Nephron progenitor cell (in vitro differentiated cells): ENCODE measurements around the gene UBL4B.
"Not testable (repeated sequence)": the region's sequence is repeated elsewhere in the genome, so short reads cannot be mapped to it uniquely, and the experiment has no call there.

Experiments
- DNase-seq: peaks from one replicate; pipeline ENCODE4 v3.0.0; 2021
- H3K27ac Mint-ChIP-seq: 2 replicates; pipeline ENCODE4 v1.8.0; 2021; ENCODE audit warnings: mild to moderate bottlenecking, moderate library complexity, mixed read lengths
- H3K27me3 Mint-ChIP-seq: 2 replicates; pipeline ENCODE4 v1.8.0; 2021; ENCODE audit warnings: mild to moderate bottlenecking, low read depth, mixed read lengths; ENCODE audit not compliant: poor library complexity
- H3K36me3 Mint-ChIP-seq: 2 replicates; pipeline ENCODE4 v1.8.0; 2021; ENCODE audit warnings: low read depth, mixed read lengths
- H3K4me1 Mint-ChIP-seq: 2 replicates; pipeline ENCODE4 v1.8.0; 2021; ENCODE audit warnings: mixed read lengths
- H3K4me3 Mint-ChIP-seq: 2 replicates; pipeline ENCODE4 v1.8.0; 2021; ENCODE audit warnings: mild to moderate bottlenecking, moderate library complexity, mixed read lengths
- H3K9me3 Mint-ChIP-seq: 2 replicates; pipeline ENCODE4 v1.8.0; 2021; ENCODE audit warnings: mild to moderate bottlenecking, moderate library complexity, mixed read lengths
- CTCF ChIP-seq: fragments of 200-600 bp; sonication (generic); IDR thresholded peaks from 2 replicates; pipeline ENCODE4 v1.5.0; 2021; ENCODE audit warnings: antibody characterized with exemption

The UBL4B gene

GRCh38 chr1:110074166-110074565, 38.1 kb upstream of the UBL4B start:
- Mint-ChIP-seq H3K27ac (no peak overlapping the region), H3K27me3 (peaks cover 92% of the 10 kb centered on the region), H3K9me3 (no peaks in the 10 kb centered on the region), H3K4me1 (peaks cover 7% of the 10 kb centered on the region), H3K4me3 (no peak overlapping the region), H3K36me3 (no peaks in the 10 kb centered on the region)
- DNase-seq: no peak
- no peak for TF ChIP-seq CTCF

GRCh38 chr1:110076789-110077500, 35.3 kb upstream of the UBL4B start:
- no peak for TF ChIP-seq CTCF
- Mint-ChIP-seq H3K9me3 (no peaks in the 10 kb centered on the region), H3K27ac (no peak overlapping the region), H3K27me3 (peaks cover 95% of the 10 kb centered on the region), H3K36me3 (no peaks in the 10 kb centered on the region), H3K4me3 (no peak overlapping the region), H3K4me1 (no peaks in the 10 kb centered on the region)
- no peak for DNase-seq

GRCh38 chr1:110079995-110080394, 32.2 kb upstream of the UBL4B start:
- not testable (repeated sequence) for H3K27ac Mint-ChIP-seq, H3K9me3 Mint-ChIP-seq, H3K4me3 Mint-ChIP-seq, H3K36me3 Mint-ChIP-seq, DNase-seq
- Mint-ChIP-seq H3K4me1 (peaks cover 12% of the 10 kb centered on the region), H3K27me3 (peaks cover 95% of the 10 kb centered on the region)

GRCh38 chr1:110081061-110081460, 31.2 kb upstream of the UBL4B start:
- no peak for TF ChIP-seq CTCF
- H3K36me3 Mint-ChIP-seq: no peaks in the 10 kb centered on the region
- no peak overlapping the region for H3K27ac Mint-ChIP-seq
- peaks cover 22% of the 10 kb centered on the region for H3K4me1 Mint-ChIP-seq
- H3K9me3 Mint-ChIP-seq: no peaks in the 10 kb centered on the region
- peaks cover 99% of the 10 kb centered on the region for H3K27me3 Mint-ChIP-seq
- H3K4me3 Mint-ChIP-seq: no peak overlapping the region
- DNase-seq: no peak

- Mint-ChIP-seq H3K27me3 (peaks cover 98% of the 10 kb centered on the region), H3K4me3 (no peak overlapping the region), H3K27ac (no peak overlapping the region), H3K4me1 (peaks cover 32% of the 10 kb centered on the region), H3K9me3 (no peaks in the 10 kb centered on the region), H3K36me3 (no peaks in the 10 kb centered on the region)
- DNase-seq: no peak
- no peak for TF ChIP-seq CTCF
Measured at GRCh38 chr1:110082477-110082876, 29.8 kb upstream of the UBL4B start.

GRCh38 chr1:110083061-110083865, 29.0 kb upstream of the UBL4B start:
- no peaks in the 10 kb centered on the region for H3K9me3 Mint-ChIP-seq
- no peak for DNase-seq
- H3K27ac Mint-ChIP-seq: no peak overlapping the region
- peaks cover 98% of the 10 kb centered on the region for H3K27me3 Mint-ChIP-seq
- peaks cover 32% of the 10 kb centered on the region for H3K4me1 Mint-ChIP-seq
- H3K4me3 Mint-ChIP-seq: peak overlapping the region; percentile 39
- no peaks in the 10 kb centered on the region for H3K36me3 Mint-ChIP-seq
- TF ChIP-seq CTCF: no peak
